ENCODE results near the gene PPL. TPM values are rescaled to one million over a fixed set of nuclear protein-coding genes. Genes with fewer than 3 reads are reported as not detected.

The PPL gene
- total and polyA plus RNA-seq, 2 of the 13 experiments (the other 11 are each of a cell fraction or from before 2014, with no cell fraction given) = 5.7 to 6.6 TPM

DNA sequence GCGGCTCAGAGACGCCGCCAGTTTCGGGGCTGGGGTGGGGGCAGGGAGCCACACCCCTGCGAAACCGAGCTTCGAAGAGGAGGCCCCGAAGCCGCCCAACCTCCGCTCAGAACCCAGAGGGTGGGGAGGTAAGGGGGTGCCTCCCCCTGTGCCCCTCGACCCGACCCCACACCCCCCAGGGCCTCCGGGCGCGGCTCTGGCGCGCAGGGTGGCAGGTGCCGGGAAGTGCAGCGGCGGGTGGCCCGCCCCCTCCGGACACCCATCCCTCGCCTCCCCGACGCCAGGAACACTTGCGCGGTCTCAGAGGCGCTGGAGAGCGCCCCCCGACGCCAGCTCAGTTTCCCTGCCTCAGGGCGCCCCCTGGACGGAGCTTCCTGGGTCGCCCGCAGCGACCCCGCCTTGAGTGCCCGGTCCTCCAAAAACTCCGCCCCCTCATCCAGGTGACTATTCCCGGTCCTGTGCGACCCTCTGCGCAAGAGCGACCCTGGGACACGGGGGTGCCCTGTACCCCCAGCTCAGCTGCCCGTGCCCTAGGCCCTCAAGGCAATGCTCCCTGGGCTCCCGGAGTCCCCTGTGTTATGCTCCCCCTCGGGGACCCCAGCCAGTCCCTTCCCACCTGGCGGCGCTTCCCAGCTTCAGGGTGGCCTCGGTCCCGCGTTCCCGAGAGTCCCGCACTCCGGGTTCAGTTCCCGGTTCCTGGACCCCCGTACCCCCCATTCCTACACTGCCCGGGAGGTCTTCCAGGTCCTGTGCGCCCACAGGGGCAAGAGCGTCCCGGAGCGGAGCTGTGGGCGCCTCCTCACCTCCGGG is 562 bp downstream of the PPL start (continued):
- TF ChIP-seq PCBP2 (optimal IDR thresholded peaks at IDR 0.05; ENCODE audit: low read depth, low read length, poor library complexity, severe bottlenecking) (no peak), U2AF1 (optimal IDR thresholded peaks at IDR 0.05; ENCODE audit: low read depth, low read length) (no peak), SMC3 (IDR thresholded peaks at IDR 0.05; ENCODE audit: low read length) (no peak), ZNF772 (CRISPR knock-in tag; IDR thresholded peaks at IDR 0.05) (peak; percentile 23; the same call in 1 of the 2 replicates), ZNF615 (CRISPR knock-in tag; IDR thresholded peaks at IDR 0.05; ENCODE audit: borderline replicate concordance) (no peak), SYNCRIP (IDR thresholded peaks at IDR 0.05; ENCODE audit: insufficient read depth, low read depth, low read length) (no peak), PTBP1 (IDR thresholded peaks at IDR 0.05; ENCODE audit: low read depth, low read length, poor library complexity, severe bottlenecking) (no peak), SMARCE1 (IDR thresholded peaks at IDR 0.05; ENCODE audit: borderline replicate concordance) (no peak), ZNF556 (CRISPR knock-in tag; IDR thresholded peaks at IDR 0.05; ENCODE audit: borderline replicate concordance) (peak; percentile 69; the same call in 1 of the 2 replicates), ZIK1 (CRISPR knock-in tag; IDR thresholded peaks at IDR 0.05; ENCODE audit: borderline replicate concordance, low read depth) (0 out of 2 replicates have a peak, but pooled peaks have one; percentile 3), NR1H2 (CRISPR knock-in tag; IDR thresholded peaks at IDR 0.05; ENCODE audit: borderline replicate concordance, low read depth) (no peak), RARG (CRISPR knock-in tag; IDR thresholded peaks at IDR 0.05; ENCODE audit: low read depth) (no peak)
- TF ChIP-seq, protein P1, sequence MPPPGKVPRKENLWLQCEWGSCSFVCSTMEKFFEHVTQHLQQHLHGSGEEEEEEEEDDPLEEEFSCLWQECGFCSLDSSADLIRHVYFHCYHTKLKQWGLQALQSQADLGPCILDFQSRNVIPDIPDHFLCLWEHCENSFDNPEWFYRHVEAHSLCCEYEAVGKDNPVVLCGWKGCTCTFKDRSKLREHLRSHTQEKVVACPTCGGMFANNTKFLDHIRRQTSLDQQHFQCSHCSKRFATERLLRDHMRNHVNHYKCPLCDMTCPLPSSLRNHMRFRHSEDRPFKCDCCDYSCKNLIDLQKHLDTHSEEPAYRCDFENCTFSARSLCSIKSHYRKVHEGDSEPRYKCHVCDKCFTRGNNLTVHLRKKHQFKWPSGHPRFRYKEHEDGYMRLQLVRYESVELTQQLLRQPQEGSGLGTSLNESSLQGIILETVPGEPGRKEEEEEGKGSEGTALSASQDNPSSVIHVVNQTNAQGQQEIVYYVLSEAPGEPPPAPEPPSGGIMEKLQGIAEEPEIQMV (CRISPR knock-in tag; IDR thresholded peaks at IDR 0.05; ENCODE audit: low read depth) = no peak; the same call in 1 of the 2 replicates
- TF ChIP-seq, protein P2, sequence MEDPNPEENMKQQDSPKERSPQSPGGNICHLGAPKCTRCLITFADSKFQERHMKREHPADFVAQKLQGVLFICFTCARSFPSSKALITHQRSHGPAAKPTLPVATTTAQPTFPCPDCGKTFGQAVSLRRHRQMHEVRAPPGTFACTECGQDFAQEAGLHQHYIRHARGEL (CRISPR knock-in tag; IDR thresholded peaks at IDR 0.05) = no peak
- TF ChIP-seq, protein P3, sequence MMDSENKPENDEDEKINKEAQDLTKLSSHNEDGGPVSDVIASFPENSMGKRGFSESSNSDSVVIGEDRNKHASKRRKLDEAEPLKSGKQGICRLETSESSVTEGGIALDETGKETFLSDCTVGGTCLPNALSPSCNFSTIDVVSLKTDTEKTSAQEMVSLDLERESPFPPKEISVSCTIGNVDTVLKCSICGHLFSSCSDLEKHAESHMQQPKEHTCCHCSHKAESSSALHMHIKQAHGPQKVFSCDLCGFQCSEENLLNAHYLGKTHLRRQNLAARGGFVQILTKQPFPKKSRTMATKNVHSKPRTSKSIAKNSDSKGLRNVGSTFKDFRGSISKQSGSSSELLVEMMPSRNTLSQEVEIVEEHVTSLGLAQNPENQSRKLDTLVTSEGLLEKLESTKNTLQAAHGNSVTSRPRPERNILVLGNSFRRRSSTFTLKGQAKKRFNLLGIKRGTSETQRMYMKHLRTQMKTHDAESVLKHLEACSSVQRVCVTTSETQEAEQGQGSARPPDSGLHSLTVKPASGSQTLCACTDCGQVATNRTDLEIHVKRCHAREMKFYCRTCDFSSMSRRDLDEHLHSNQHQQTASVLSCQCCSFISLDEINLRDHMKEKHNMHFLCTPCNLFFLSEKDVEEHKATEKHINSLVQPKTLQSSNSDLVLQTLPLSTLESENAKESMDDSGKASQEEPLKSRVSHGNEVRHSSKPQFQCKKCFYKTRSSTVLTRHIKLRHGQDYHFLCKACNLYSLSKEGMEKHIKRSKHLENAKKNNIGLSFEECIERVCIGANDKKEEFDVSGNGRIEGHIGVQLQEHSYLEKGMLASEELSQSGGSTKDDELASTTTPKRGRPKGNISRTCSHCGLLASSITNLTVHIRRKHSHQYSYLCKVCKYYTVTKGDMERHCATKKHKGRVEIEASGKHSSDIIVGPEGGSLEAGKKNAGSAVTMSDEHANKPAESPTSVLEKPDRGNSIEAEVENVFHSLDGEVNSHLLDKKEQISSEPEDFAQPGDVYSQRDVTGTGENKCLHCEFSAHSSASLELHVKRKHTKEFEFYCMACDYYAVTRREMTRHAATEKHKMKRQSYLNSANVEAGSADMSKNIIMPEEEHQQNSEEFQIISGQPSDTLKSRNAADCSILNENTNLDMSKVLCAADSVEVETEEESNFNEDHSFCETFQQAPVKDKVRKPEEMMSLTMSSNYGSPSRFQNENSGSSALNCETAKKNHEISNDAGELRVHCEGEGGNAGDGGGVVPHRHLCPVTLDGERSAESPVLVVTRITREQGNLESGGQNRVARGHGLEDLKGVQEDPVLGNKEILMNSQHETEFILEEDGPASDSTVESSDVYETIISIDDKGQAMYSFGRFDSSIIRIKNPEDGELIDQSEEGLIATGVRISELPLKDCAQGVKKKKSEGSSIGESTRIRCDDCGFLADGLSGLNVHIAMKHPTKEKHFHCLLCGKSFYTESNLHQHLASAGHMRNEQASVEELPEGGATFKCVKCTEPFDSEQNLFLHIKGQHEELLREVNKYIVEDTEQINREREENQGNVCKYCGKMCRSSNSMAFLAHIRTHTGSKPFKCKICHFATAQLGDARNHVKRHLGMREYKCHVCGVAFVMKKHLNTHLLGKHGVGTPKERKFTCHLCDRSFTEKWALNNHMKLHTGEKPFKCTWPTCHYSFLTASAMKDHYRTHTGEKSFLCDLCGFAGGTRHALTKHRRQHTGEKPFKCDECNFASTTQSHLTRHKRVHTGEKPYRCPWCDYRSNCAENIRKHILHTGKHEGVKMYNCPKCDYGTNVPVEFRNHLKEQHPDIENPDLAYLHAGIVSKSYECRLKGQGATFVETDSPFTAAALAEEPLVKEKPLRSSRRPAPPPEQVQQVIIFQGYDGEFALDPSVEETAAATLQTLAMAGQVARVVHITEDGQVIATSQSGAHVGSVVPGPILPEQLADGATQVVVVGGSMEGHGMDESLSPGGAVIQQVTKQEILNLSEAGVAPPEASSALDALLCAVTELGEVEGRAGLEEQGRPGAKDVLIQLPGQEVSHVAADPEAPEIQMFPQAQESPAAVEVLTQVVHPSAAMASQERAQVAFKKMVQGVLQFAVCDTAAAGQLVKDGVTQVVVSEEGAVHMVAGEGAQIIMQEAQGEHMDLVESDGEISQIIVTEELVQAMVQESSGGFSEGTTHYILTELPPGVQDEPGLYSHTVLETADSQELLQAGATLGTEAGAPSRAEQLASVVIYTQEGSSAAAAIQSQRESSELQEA (CRISPR knock-in tag; IDR thresholded peaks at IDR 0.05; ENCODE audit: not compliant biosample characterization) = peak; percentile 50

All from HepG2 (cell line).